Mesendoderm (in vitro differentiated cells): ENCODE measurements around the gene LGR6.
"Not testable (repeated sequence)": the region's sequence is repeated elsewhere in the genome, so short reads cannot be mapped to it uniquely, and the experiment has no call there.

ENCODE experiments used
- DNase-seq: peaks from one replicate; pipeline ENCODE4 v3.0.0; 2013
- H2AK5ac ChIP-seq: 2 replicates; pipeline ENCODE4 v1.6.1; 2013; ENCODE audit warnings: low read length, inconsistent platforms
- H2BK120ac ChIP-seq: 2 replicates; pipeline ENCODE4 v1.6.1; 2013; ENCODE audit warnings: low read depth, mild to moderate bottlenecking, low read length, moderate library complexity, mixed read lengths
- H2BK15ac ChIP-seq: replicated peaks from 2 replicates; pipeline ENCODE4 v1.6.1; 2013; ENCODE audit warnings: low read depth, mild to moderate bottlenecking, moderate library complexity
- H2BK5ac ChIP-seq: 2 replicates; pipeline ENCODE4 v1.6.1; 2013; ENCODE audit warnings: low read length, inconsistent platforms
- H3K18ac ChIP-seq: 2 replicates; pipeline ENCODE4 v1.6.1; 2013; ENCODE audit warnings: mild to moderate bottlenecking, low read length, mixed read lengths
- H3K23ac ChIP-seq: one replicate; pipeline ENCODE4 v1.6.1; 2013; ENCODE audit warnings: low read length
- H3K27ac ChIP-seq: 2 replicates; pipeline ENCODE4 v1.5.1; 2013; ENCODE audit warnings: low read depth, mild to moderate bottlenecking, inconsistent platforms, low read length, moderate library complexity
- H3K27me3 ChIP-seq: 2 replicates; pipeline ENCODE4 v1.6.1; 2013; ENCODE audit warnings: low read length, control low read depth, mild to moderate bottlenecking, inconsistent platforms; ENCODE audit not compliant: insufficient read depth, poor library complexity
- H3K36me3 ChIP-seq: 2 replicates; pipeline ENCODE4 v1.6.1; 2013; ENCODE audit warnings: low read length, inconsistent platforms; ENCODE audit not compliant: control insufficient read depth, insufficient read depth
- H3K4ac ChIP-seq: one replicate; pipeline ENCODE4 v1.6.1; 2013; ENCODE audit warnings: low read depth, mild to moderate bottlenecking, low read length, moderate library complexity
- H3K4me1 ChIP-seq: 2 replicates; pipeline ENCODE4 v1.6.1; 2013; ENCODE audit warnings: low read depth, low read length, inconsistent platforms; ENCODE audit not compliant: control insufficient read depth
- H3K4me2 ChIP-seq: 2 replicates; pipeline ENCODE4 v1.6.1; 2013; ENCODE audit warnings: low read length
- H3K4me3 ChIP-seq: 2 replicates; pipeline ENCODE4 v1.5.1; 2013; ENCODE audit warnings: mild to moderate bottlenecking, low read length
- H3K56ac ChIP-seq: one replicate; pipeline ENCODE4 v1.6.1; 2013; ENCODE audit warnings: low read length
- H3K79me1 ChIP-seq: 2 replicates; pipeline ENCODE4 v1.6.1; 2013; ENCODE audit warnings: low read length, inconsistent platforms
- H3K79me2 ChIP-seq: 2 replicates; pipeline ENCODE4 v1.6.1; 2013; ENCODE audit warnings: mild to moderate bottlenecking, low read length; ENCODE audit not compliant: control insufficient read depth, insufficient read depth
- H3K9ac ChIP-seq: 2 replicates; pipeline ENCODE4 v1.6.1; 2013; ENCODE audit warnings: low read length, inconsistent platforms
- H4K5ac ChIP-seq: one replicate; pipeline ENCODE4 v1.6.1; 2013; ENCODE audit warnings: low read length
- H4K8ac ChIP-seq: one replicate; pipeline ENCODE4 v1.6.1; 2013; ENCODE audit warnings: low read depth, mild to moderate bottlenecking, control low read depth, low read length, moderate library complexity
- WGBS: extraction: QIAGEN DNeasy Blood & Tissue Kit; methylation state at CpG from one replicate; pipeline ENCODE4 v1.1.7; 2013; ENCODE audit warnings: low lambda C conversion rate, missing lambda C conversion rate; ENCODE audit not compliant: insufficient coverage; ENCODE audit errors: extremely low coverage; 5-methylcytosine and 5-hydroxymethylcytosine counted together

Gene LGR6

DNA sequence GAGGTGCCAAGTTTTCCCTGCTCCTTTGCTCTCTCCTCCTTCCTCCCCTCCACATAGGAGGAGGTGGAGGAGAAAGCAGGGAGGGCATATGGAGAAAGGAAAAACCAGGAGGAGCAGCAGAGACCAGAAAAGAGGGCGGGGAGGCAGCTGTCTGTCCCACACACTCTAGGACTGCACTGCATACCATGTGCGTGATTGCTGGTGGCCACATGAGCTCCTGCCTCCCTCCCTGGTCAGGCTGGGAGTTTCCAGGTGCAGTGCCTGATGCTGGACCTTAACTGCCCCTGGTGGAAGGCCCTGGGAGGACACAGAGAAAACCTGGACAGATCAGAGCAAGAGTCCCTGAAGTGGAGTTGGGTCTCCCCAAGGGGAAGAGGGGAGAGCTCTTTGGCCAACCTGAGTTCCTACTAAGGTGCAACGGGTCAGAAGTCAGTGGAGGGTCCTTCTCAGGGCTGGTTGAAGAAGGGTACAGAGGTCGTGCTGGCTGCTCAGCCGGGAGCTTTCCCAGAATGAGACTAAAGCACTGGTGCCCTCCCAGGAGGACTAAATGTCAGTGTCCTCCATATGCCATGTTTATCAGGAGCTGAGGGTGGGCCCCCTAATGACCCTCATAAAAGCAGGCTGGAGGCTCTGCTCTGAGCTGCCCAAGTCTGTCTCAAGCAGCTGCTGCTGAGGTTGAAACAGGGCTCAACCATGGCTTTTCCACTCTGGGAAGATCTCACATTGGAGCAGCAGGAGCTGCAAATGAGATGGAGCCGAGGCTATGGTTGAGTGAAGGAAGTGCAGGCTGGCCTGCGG, 3.5 kb upstream of the LGR6 start:
- H4K5ac ChIP-seq, result no peak overlapping the region
- no peak overlapping the region for H3K23ac ChIP-seq
- H2AK5ac ChIP-seq, result no peak overlapping the region
- H2BK15ac ChIP-seq, result no peak overlapping the region
- H3K56ac ChIP-seq, result no peak overlapping the region
- H3K36me3 ChIP-seq, result no peaks in the 10 kb centered on the region
- peaks cover 17% of the 10 kb centered on the region for H3K27me3 ChIP-seq
- no peaks in the 10 kb centered on the region for H3K4me1 ChIP-seq
- no peak overlapping the region for H4K8ac ChIP-seq
- no peak overlapping the region for H3K4me2 ChIP-seq
- no peak overlapping the region for H3K9ac ChIP-seq
- H2BK5ac ChIP-seq, result no peak overlapping the region
- H3K4ac ChIP-seq, result no peak overlapping the region
- no peak overlapping the region for H2BK120ac ChIP-seq
- H3K4me3 ChIP-seq, result no peak overlapping the region
- DNase-seq, result peak; percentile 56
- H3K79me1 ChIP-seq, result no peaks in the 10 kb centered on the region
- no CpG with 5 or more reads among the region's 7 CpGs for WGBS
- no peak overlapping the region for H3K18ac ChIP-seq
- H3K27ac ChIP-seq, result no peak overlapping the region
- no peaks in the 10 kb centered on the region for H3K79me2 ChIP-seq

- H3K4me3 ChIP-seq, H3K79me1 ChIP-seq, H3K79me2 ChIP-seq, H2AK5ac ChIP-seq, H3K9ac ChIP-seq, H4K5ac ChIP-seq, H4K8ac ChIP-seq, H3K4ac ChIP-seq, H3K27ac ChIP-seq, H3K23ac ChIP-seq, H2BK5ac ChIP-seq, H3K18ac ChIP-seq, H2BK15ac ChIP-seq, H3K4me2 ChIP-seq, DNase-seq, H2BK120ac ChIP-seq, H3K4me1 ChIP-seq, H3K36me3 ChIP-seq, H3K56ac ChIP-seq: not testable (repeated sequence)
- H3K27me3 ChIP-seq, result peaks cover 17% of the 10 kb centered on the region
- WGBS, result no CpG with 5 or more reads among the region's 33 CpGs
These were observed 2.2 kb upstream of the LGR6 start for GRCh38 chr1:202191391-202191790.

GRCh38 chr1:202192770-202193613, 607 bp upstream of the LGR6 start:
- Histone ChIP-seq H3K4me1 (no peaks in the 10 kb centered on the region), H3K79me2 (no peaks in the 10 kb centered on the region)
- no CpG with 5 or more reads among the region's 18 CpGs for WGBS

DNA sequence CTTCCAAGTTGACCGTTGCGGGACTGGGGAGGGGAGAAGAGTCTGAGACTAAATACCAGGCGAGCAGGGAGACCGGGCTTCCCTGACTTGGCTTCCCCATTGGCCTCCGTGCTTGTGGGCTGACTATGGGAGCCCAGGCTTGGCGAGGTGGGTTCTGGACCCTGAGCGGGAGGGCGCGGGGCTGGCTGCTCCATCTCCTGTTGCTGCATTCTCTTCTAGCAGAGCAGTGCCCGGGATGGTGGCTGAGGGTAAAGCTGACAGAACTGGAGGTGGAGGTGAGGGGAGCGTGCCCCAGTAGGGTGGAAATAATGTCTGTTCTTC, 689 bp downstream of the LGR6 start:
- no peak overlapping the region for H4K8ac ChIP-seq
- H3K79me2 ChIP-seq, result no peaks in the 10 kb centered on the region
- WGBS, result no CpG with 5 or more reads among the region's 11 CpGs
- H4K5ac ChIP-seq, result no peak overlapping the region
- H3K23ac ChIP-seq, result no peak overlapping the region
- no peak overlapping the region for H3K4me3 ChIP-seq
- no peak overlapping the region for H3K9ac ChIP-seq
- H2BK5ac ChIP-seq, result no peak overlapping the region
- no peaks in the 10 kb centered on the region for H3K4me1 ChIP-seq
- no peak overlapping the region for H3K18ac ChIP-seq
- H2AK5ac ChIP-seq, result no peak overlapping the region
- no peaks in the 10 kb centered on the region for H3K79me1 ChIP-seq
- no peak overlapping the region for H2BK15ac ChIP-seq
- no peak overlapping the region for H2BK120ac ChIP-seq
- peaks cover 17% of the 10 kb centered on the region for H3K27me3 ChIP-seq
- no peak for DNase-seq
- no peak overlapping the region for H3K27ac ChIP-seq
- no peaks in the 10 kb centered on the region for H3K36me3 ChIP-seq
- H3K4me2 ChIP-seq, result no peak overlapping the region
- no peak overlapping the region for H3K4ac ChIP-seq
- H3K56ac ChIP-seq, result no peak overlapping the region

More at GRCh38 chr1:202192770-202193613, 607 bp upstream of the LGR6 start:
- Histone ChIP-seq H3K4me2 (no peak overlapping the region), H3K18ac (no peak overlapping the region), H3K27me3 (peaks cover 17% of the 10 kb centered on the region), H2BK120ac (no peak overlapping the region), H3K79me1 (no peaks in the 10 kb centered on the region), H4K5ac (no peak overlapping the region), H2BK15ac (no peak overlapping the region), H3K4ac (no peak overlapping the region), H3K56ac (peak overlapping the region; percentile 56), H3K9ac (no peak overlapping the region), H4K8ac (no peak overlapping the region), H3K27ac (no peak overlapping the region), H2BK5ac (no peak overlapping the region), H2AK5ac (no peak overlapping the region), H3K23ac (no peak overlapping the region), H3K4me3 (no peak overlapping the region), H3K36me3 (no peaks in the 10 kb centered on the region)
- peak; percentile 79 for DNase-seq

GRCh38 chr1:202197653-202198365, 4.2 kb downstream of the LGR6 start:
- H3K18ac ChIP-seq, result no peak overlapping the region
- no peak overlapping the region for H4K8ac ChIP-seq
- H3K56ac ChIP-seq, result no peak overlapping the region
- H3K4me1 ChIP-seq, result no peaks in the 10 kb centered on the region
- no peak overlapping the region for H3K9ac ChIP-seq
- H3K79me1 ChIP-seq, result no peaks in the 10 kb centered on the region
- H3K36me3 ChIP-seq, result no peaks in the 10 kb centered on the region
- H2BK15ac ChIP-seq, result no peak overlapping the region
- no peak overlapping the region for H2BK5ac ChIP-seq
- no peaks in the 10 kb centered on the region for H3K79me2 ChIP-seq
- no peak overlapping the region for H3K27ac ChIP-seq
- WGBS, result no CpG with 5 or more reads among the region's 7 CpGs
- H3K4me2 ChIP-seq, result no peak overlapping the region
- no peak overlapping the region for H2AK5ac ChIP-seq
- no peak overlapping the region for H3K4me3 ChIP-seq
- peaks cover 17% of the 10 kb centered on the region for H3K27me3 ChIP-seq
- no peak overlapping the region for H3K23ac ChIP-seq
- no peak overlapping the region for H4K5ac ChIP-seq
- DNase-seq, result no peak
- H3K4ac ChIP-seq, result no peak overlapping the region
- H2BK120ac ChIP-seq, result no peak overlapping the region
